ENCODE data around the gene ZNF555. TPM values are rescaled to one million over a fixed set of nuclear protein-coding genes. Genes with fewer than 3 reads are reported as not detected.
"Not testable (repeated sequence)": the region's sequence is repeated elsewhere in the genome, so short reads cannot be mapped to it uniquely, and the experiment has no call there.

The ZNF555 gene
- total and polyA plus RNA-seq, 2 experiments from 2014 or later = 2.7 to 7.4 TPM

GRCh38 chr19:2869618-2870017, 28.3 kb downstream of the ZNF555 start:
- no peaks in the 10 kb centered on the region for H3K36me3 ChIP-seq (replicated peaks; ENCODE audit: insufficient read depth, low read depth)
- 91% methylated on average over 10 of the region's 10 CpGs for WGBS (ENCODE audit: low lambda C conversion rate, missing lambda C conversion rate)
- no peaks in the 10 kb centered on the region for H3K79me2 ChIP-seq
- no peak overlapping the region for H2AFZ ChIP-seq
- no peak overlapping the region for H3K4me2 ChIP-seq
- H3K27ac ChIP-seq = no peak overlapping the region
- H3K4me1 ChIP-seq (ENCODE audit: insufficient read depth) = no peaks in the 10 kb centered on the region
- H3K4me3 ChIP-seq = no peak overlapping the region
- no peak for DNase-seq (ENCODE audit: low spot score)
- H3K9me2 ChIP-seq (replicated peaks; ENCODE audit: insufficient read depth) = no peaks in the 10 kb centered on the region
- TF ChIP-seq EZH2 (IDR thresholded peaks at IDR 0.05; ENCODE audit: borderline replicate concordance) = no peak
- no peak for TF ChIP-seq EZH2phosphoT487 (IDR thresholded peaks at IDR 0.05; ENCODE audit: low read depth, severe bottlenecking, unreplicated experiment)
- no peak for TF ChIP-seq CTCF (IDR thresholded peaks at IDR 0.05; ENCODE audit: poor library complexity)
- no peaks in the 10 kb centered on the region for H3K9me3 ChIP-seq (ENCODE audit: low read depth)
- H4K20me1 ChIP-seq (ENCODE audit: insufficient read depth, poor library complexity, severe bottlenecking) = no peaks in the 10 kb centered on the region
- H3K27me3 ChIP-seq = no peaks in the 10 kb centered on the region

GRCh38 chr19:2872175-2872574, 30.9 kb downstream of the ZNF555 start:
- not testable (repeated sequence) for H3K4me2 ChIP-seq; H3K27ac ChIP-seq; DNase-seq (ENCODE audit: low spot score); H3K9me2 ChIP-seq (replicated peaks; ENCODE audit: insufficient read depth); H4K20me1 ChIP-seq (ENCODE audit: insufficient read depth, poor library complexity, severe bottlenecking); H3K36me3 ChIP-seq (replicated peaks; ENCODE audit: insufficient read depth, low read depth); H2AFZ ChIP-seq; H3K27me3 ChIP-seq; H3K9me3 ChIP-seq (ENCODE audit: low read depth); H3K4me3 ChIP-seq; H3K79me2 ChIP-seq; H3K4me1 ChIP-seq (ENCODE audit: insufficient read depth)
- 52% methylated on average over 3 of the region's 11 CpGs for WGBS (ENCODE audit: low lambda C conversion rate, missing lambda C conversion rate)

- whole genome bisulfite sequencing (ENCODE audit: low lambda C conversion rate, missing lambda C conversion rate) = 92% methylated on average over 32 of the region's 32 CpGs
- H3K4me2 ChIP-seq = no peak overlapping the region
- no peak overlapping the region for H2AFZ ChIP-seq
- no peaks in the 10 kb centered on the region for H3K79me2 ChIP-seq
- H4K20me1 ChIP-seq (ENCODE audit: insufficient read depth, poor library complexity, severe bottlenecking) = no peaks in the 10 kb centered on the region
- no peaks in the 10 kb centered on the region for H3K4me1 ChIP-seq (ENCODE audit: insufficient read depth)
- H3K36me3 ChIP-seq (replicated peaks; ENCODE audit: insufficient read depth, low read depth) = no peaks in the 10 kb centered on the region
- no peaks in the 10 kb centered on the region for H3K27me3 ChIP-seq
- H3K9me3 ChIP-seq (ENCODE audit: low read depth) = peaks cover 6% of the 10 kb centered on the region
- no peak for DNase-seq (ENCODE audit: low spot score)
- TF ChIP-seq EZH2 (IDR thresholded peaks at IDR 0.05; ENCODE audit: borderline replicate concordance) (no peak), CTCF (IDR thresholded peaks at IDR 0.05; ENCODE audit: poor library complexity) (no peak), EZH2phosphoT487 (IDR thresholded peaks at IDR 0.05; ENCODE audit: low read depth, severe bottlenecking, unreplicated experiment) (no peak)
- no peaks in the 10 kb centered on the region for H3K9me2 ChIP-seq (replicated peaks; ENCODE audit: insufficient read depth)
- H3K4me3 ChIP-seq = no peak overlapping the region
- H3K27ac ChIP-seq = no peak overlapping the region
Observed at GRCh38 chr19:2877398-2878331, 36.4 kb downstream of the ZNF555 start.

- Histone ChIP-seq H4K20me1 (ENCODE audit: insufficient read depth, poor library complexity, severe bottlenecking) (no peaks in the 10 kb centered on the region), H3K9me3 (ENCODE audit: low read depth) (no peaks in the 10 kb centered on the region), H2AFZ (no peak overlapping the region), H3K27me3 (no peaks in the 10 kb centered on the region), H3K9me2 (replicated peaks; ENCODE audit: insufficient read depth) (no peaks in the 10 kb centered on the region), H3K4me3 (no peak overlapping the region), H3K27ac (no peak overlapping the region), H3K4me1 (ENCODE audit: insufficient read depth) (no peaks in the 10 kb centered on the region), H3K4me2 (no peak overlapping the region), H3K36me3 (replicated peaks; ENCODE audit: insufficient read depth, low read depth) (no peaks in the 10 kb centered on the region), H3K79me2 (no peaks in the 10 kb centered on the region)
- WGBS (ENCODE audit: low lambda C conversion rate, missing lambda C conversion rate) = 82% methylated on average over 14 of the region's 14 CpGs
- DNase-seq (ENCODE audit: low spot score) = no peak
- TF ChIP-seq CTCF (IDR thresholded peaks at IDR 0.05; ENCODE audit: poor library complexity) = no peak
- TF ChIP-seq EZH2phosphoT487 (IDR thresholded peaks at IDR 0.05; ENCODE audit: low read depth, severe bottlenecking, unreplicated experiment) = no peak
- no peak for TF ChIP-seq EZH2 (IDR thresholded peaks at IDR 0.05; ENCODE audit: borderline replicate concordance)
Observed at GRCh38 chr19:2883686-2884439, 42.6 kb downstream of the ZNF555 start.

Data from hepatocyte (in vitro differentiated cells).